HG03342 (cell line): Measurements from ENCODE around the gene ARHGEF4.
"Not testable (repeated sequence)": the region's sequence is repeated elsewhere in the genome, so short reads cannot be mapped to it uniquely, and the experiment has no call there.

ENCODE experiments used
- ATAC-seq: cut with Tn5 transposase; IDR thresholded peaks from one replicate; pipeline ENCODE4 v1.9.1; 2021; ENCODE audit warnings: mild to moderate bottlenecking, moderate library complexity; ENCODE audit not compliant: unreplicated experiment

Gene ARHGEF4

DNA sequence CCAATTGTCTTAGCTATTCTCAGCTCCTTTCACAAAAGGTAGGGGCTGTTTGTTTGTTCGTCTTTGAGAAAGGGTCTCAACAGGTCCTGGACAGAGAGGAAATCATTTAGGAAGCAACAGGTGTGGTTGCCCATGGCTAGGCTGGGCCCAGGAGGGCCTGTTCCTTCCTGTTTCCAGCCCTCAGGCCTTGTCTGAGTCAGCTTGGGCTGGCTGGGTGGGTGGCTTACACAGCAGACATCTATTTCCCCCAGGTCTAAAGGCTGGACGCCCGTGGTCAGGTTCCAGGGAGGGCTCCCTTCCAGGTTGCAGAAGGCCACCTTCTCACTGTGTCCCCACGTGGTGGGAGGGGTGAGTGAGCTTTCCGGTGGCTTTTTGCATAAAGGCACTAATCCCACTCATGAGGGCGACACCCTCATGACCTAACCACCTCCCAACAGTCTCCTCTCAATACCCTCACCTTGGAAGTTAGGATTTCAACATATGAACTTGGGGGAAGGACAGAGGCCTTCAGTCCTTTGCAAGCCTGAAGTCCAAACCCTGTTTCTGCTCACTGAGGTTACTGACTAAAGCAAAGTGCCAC, 45.5 kb downstream of the ARHGEF4 start:
- no peak for ATAC-seq

DNA sequence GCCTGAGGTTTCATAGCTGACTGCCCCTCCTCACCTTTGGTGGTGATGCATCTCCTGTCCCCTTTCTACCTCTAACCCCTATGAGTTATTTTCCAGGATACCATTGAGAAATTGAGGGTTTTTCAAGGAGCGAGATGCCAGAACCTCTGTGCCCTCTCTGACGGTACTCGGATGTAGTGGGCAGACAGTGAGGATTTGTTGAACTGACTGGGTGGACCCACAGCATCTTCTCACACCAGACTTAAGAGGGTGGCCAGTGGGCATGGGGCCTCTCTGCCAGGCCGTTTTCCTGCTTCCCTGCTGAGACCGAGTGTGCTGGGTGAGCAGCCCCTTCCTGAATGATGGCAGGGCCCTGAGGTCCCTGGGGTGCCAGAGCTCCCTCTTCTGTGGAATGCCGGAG, 46.3 kb downstream of the ARHGEF4 start:
- no peak for ATAC-seq

DNA sequence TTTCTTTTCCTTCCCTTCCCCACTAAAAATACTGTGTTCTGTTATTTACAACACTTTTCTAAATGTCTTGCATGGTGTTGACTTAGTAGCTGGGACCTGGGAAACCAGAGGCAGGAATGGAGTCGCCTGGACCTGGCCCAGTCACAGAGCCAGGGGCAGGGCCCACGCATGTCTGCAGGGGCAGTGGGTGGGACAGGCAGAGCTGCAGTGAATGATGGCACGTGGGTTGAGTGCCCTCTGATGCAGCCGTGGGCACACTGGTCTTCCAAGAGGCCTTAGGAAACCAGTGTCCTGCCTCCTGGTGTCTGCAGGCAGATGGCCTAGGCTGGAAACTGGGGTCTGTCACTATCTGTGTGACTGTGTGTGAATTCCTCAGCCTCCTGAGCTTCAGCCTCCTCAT, 46.8 kb downstream of the ARHGEF4 start:
- ATAC-seq = no peak

- no peak for ATAC-seq
Measured at GRCh38 chr2:130884013-130884412, 47.3 kb downstream of the ARHGEF4 start.

GRCh38 chr2:130884503-130884902, 47.8 kb downstream of the ARHGEF4 start:
- ATAC-seq = no peak

DNA sequence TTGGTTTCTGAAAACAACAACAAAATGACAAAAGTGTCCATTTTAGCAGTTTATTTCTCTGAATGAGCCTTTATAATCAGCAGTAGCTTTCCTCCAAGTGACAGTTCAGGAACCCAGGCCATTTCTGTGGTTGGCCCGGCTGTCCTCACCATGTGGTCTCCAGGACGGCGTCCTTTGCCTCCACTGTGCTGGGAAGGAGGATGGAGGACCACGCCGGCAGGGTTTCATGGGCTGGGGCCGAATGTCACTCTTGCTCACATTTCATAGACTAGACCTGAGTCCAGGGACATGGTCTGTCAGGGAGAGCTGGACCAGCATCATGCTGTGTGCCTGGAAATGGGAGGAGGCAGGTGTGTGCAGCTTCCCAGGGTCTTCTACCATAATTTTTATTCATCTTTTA, 50.9 kb downstream of the ARHGEF4 start:
- no peak for ATAC-seq

GRCh38 chr2:130890941-130891669, 54.4 kb downstream of the ARHGEF4 start:
- ATAC-seq = no peak

DNA sequence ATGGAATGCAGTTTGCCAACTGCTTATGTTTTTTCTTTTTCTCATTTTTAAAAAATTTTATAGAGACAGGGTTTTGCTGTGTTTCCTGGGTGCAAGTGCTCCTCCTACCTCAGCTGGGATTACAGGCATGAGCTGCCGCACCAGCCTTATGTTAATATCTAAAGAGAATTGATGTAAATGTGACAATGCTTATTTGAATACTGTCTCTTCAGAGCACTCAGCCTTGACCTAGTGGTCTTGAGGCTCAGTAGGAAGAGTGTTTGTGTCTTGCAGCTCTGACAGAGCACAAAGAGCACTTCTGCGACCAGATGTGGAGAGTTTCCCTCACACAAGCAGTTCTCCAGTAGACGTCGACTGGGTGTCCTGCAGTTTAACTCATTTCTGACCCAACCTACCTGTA, 55.3 kb downstream of the ARHGEF4 start:
- ATAC-seq = no peak

DNA sequence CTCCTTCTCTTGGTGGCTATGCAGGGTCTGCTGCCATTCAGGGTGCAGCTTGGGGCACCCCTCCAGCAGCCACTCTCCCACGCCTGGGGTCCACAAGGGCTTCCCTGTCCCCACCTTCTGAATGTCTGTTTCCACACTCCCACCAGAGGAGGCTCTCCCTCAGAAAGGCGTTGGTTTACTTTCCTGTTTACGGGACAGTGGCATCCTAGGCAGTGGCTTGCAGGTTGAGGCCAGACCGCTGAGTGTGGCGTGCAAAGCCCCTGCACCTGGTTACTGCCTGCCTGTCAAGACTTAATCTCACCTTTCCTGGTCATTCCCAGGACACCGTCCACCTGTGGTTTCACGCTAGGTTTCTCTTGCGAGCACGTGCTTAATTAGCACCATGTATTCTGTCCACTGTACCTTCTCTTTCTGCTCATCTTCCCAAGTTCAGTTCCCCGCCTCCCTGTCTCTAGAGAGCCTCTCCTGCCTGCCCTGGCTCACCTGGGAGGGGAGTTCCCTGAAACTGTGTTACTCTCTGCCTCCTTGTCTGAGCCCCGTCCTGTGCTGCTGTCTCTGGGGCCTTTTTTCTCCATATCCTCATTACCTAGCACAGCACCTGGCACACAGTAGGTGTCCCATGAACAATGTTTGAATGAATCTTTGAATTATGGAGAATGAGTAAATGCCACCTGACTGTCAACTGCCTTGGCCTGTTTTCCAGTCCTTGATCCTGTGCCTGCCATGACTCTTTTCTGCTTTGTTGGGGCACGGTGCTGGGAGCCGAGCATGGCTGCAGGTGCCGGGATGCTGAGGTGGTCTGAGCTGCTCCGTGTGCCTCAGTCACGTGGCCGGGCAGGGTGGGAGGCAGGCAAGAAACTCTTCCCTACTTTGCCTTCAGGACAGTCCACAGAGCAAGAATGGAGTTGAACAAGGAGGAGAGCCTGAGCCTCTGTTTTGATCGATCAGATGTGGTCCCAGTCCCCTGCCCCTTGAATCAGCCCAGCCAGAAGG, 56.4 kb downstream of the ARHGEF4 start:
- ATAC-seq = no peak

DNA sequence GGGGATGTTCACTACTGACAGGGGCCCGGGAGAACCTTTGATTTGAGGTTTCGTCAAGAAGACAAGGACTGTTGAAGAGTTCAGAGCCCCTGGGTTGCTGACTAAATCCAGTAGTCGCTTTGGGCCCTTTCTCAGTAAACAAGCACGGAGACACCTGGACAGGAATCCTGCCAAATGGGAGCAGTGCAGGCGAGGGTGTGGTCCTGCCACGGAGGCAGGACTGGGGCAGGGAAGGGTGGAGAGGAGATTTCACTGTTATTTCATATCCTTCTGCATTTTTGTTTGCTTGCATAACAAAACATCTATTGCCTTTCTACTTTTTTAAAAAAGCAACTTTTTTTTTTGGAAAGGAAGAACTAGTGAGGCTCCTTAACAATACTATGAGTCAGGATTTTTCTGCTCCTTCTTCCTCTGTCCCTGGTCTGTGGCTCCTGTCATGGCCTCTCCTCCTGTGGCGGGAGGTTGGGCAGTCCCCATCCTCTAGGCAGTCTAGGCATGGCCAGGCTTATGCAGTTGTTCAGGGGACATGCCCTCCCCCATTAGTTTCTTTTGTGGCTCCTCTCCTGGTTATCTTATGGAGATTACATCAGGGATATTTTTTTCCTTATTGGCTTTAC, 57.7 kb downstream of the ARHGEF4 start:
- ATAC-seq = no peak

- ATAC-seq = no peak
Measured at GRCh38 chr2:130896813-130897212, 60.1 kb downstream of the ARHGEF4 start.

DNA sequence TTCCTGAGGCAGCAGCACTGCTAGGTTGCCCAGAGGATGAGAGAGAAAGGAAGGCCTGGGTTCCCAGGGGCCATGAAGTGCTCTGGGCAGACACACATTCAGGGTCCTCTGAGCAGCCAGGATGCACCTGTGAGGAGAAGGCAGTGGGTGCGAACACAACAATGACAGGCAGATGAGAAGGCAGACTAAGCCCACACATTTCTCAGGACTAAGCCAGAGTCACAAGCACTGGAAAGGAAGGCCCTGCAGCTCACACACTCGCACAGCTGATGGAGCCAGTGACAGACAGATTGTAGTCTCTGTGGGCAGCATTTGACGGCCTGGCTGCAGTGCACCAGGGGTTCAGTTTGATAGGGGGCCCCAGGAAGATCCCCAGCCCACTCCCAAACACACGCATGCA, 61.8 kb downstream of the ARHGEF4 start:
- ATAC-seq = no peak

DNA sequence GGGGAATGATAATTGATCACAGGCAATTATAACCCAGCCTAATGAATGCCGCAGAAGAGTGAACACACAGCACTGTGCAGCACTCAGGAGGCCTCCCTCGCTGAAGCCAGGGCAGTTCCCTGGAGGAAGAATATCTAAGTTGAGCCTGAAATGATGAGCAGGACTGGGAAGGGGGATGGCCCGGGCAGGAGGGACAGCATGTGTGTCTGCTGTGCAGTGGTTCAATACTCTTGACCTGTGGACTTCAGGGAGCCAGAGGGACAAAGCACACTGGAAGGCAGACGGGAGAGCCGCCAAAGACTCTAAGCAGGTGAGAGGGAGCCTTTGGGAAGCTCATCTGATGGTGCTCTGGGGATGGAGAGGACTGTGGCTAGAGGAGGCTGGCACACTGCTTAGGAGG, 62.6 kb downstream of the ARHGEF4 start:
- ATAC-seq = no peak

DNA sequence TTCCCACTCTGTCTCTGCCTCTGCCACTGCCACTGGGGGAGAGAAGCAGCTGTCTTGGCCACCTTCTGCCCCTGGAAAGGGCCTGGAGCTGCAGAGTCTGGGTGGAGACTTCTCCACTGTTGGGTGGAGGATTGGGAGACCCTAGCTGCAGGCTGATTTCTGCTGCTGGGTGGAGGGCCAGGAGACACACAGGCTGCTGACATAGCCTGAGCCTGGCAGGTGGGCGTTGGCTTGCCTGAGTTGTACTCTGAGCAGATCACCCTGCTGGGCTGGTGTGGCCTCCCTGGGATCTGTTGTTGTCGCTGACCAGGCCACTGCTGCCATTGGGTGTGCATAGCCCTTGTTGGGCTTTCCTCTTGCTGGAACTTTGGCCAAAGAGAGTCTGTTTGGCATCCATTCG, 64.3 kb downstream of the ARHGEF4 start:
- ATAC-seq = no peak

GRCh38 chr2:130901626-130902025, 64.9 kb downstream of the ARHGEF4 start:
- ATAC-seq = not testable (repeated sequence)

DNA sequence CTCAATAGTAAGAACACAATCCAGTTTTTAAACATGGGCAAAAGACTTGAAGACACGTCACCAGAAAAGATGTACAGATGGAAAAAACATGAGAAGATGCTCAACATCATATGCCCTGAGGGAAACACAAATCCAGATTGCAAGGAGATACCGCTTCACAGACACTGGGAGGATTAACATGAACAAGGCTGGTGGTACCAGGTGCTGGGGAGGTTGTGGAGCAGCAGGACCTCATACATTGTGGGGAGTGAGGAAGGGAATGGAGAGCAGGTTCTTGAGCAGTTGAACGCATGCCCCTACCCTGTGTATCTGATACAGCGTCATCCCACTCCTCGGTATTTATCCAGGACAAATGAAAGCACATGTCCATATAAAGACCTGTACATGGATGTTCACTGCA, 72.1 kb downstream of the ARHGEF4 start:
- no peak for ATAC-seq

DNA sequence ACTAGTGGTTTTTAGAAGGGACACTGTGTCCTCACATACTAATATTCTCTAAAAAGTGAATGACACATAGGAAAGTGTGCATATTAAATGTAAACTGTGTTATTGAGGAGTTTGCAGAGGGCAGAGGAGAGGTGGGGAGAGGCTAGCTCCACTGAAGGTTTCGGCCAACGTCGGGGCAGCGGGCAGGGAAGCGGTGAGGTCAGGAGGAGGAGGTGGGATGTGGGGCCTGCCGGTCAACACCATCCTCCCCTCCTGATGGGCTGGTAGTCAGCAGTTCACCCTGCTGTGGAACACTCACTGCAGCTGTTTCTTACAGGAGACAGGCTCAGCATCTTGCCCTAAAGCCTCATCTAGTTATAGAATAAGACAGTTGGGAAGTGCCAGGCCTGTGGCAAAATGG, 74.2 kb downstream of the ARHGEF4 start:
- no peak for ATAC-seq

DNA sequence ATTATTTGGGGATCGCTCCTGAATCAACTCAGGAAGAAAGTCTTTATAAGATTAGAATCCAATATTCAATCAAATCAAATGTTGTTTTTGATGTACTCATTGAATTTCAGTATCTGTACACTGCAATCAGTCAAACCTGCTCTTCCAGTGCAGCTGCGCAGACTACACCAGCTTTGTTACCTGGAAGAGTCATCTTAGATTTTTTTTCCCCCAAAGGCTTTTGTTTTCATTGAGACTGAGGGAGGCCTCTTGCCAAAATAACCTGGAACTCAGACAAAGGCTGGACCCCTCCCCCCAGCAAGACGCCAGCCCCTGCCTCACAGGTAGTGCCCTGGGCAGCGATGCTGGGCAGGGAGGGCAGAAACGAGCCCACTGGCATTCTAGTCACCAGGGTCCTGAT, 74.8 kb downstream of the ARHGEF4 start:
- ATAC-seq = no peak

DNA sequence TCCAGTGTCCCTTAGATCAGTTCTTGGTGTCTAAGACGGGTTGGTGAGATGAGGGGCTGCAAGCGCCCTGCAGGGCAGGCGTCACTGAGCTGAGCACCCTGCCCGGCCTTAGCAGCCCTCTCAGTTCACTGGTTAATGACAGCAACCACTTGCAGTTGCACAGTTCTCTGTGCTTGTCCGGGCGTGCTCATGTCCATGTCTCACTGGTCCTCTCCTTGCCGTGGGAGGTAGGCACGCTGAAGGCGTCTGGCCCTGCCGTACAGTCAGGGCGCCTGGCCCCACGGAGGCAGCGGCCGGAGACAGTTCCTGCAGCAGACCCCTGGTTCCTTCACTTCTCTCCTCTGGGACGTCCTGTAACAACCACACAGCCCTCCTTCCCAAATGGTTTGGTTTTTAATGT, 75.3 kb downstream of the ARHGEF4 start:
- no peak for ATAC-seq

GRCh38 chr2:130912471-130912870, 75.8 kb downstream of the ARHGEF4 start:
- ATAC-seq = no peak

- no peak for ATAC-seq
Measured at GRCh38 chr2:130913891-130914290, 77.2 kb downstream of the ARHGEF4 start.
